ENCODE measurements around the gene NARS2.

DNA sequence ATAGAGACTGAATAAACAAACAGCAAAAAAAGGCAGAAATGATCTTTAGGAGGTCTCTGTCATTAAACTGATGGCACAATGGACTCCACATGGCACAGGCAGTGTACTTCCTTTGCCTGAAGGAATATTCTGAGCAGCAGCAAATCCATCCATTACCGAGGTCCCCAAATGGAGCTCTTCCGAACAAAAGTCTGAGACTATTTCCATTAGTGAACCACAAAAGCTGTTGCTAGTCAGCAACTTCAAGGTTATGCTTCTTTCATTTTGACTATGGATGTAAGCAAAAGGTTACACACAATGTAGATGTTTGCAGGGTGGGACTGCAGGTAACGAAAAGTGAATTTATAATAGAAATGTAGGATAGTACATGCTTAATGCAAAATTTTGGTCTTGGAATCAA is 14.5 kb downstream of the NARS2 start:
- TF ChIP-seq, protein P1, sequence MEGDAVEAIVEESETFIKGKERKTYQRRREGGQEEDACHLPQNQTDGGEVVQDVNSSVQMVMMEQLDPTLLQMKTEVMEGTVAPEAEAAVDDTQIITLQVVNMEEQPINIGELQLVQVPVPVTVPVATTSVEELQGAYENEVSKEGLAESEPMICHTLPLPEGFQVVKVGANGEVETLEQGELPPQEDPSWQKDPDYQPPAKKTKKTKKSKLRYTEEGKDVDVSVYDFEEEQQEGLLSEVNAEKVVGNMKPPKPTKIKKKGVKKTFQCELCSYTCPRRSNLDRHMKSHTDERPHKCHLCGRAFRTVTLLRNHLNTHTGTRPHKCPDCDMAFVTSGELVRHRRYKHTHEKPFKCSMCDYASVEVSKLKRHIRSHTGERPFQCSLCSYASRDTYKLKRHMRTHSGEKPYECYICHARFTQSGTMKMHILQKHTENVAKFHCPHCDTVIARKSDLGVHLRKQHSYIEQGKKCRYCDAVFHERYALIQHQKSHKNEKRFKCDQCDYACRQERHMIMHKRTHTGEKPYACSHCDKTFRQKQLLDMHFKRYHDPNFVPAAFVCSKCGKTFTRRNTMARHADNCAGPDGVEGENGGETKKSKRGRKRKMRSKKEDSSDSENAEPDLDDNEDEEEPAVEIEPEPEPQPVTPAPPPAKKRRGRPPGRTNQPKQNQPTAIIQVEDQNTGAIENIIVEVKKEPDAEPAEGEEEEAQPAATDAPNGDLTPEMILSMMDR (IDR thresholded peaks at IDR 0.05), result no peak
- no peak for TF ChIP-seq EP300 (IDR thresholded peaks at IDR 0.05)
- TF ChIP-seq POLR2A (IDR thresholded peaks at IDR 0.05), result no peak

All from ovary (tissue), 3 donors.